SW480 (cell line): ENCODE data around the gene SLC25A52.
"Not testable (repeated sequence)": the region's sequence is repeated elsewhere in the genome, so short reads cannot be mapped to it uniquely, and the experiment has no call there.

Experiments
- DNase-seq: peaks from one replicate; pipeline ENCODE4 v3.0.0-alpha.2; 2016; ENCODE audit warnings: low spot score

SLC25A52 gene

GRCh38 chr18:31760695-31761094, at the start of gene SLC25A52:
Gene SLC25A52, minus strand, starts transcription at chr18:31760880. Its CDS starts 219 bp downstream, at chr18:31760661.
- DNase-seq = no peak

GRCh38 chr18:31809049-31809448, 48.4 kb upstream of the SLC25A52 start:
- not testable (repeated sequence) for DNase-seq

GRCh38 chr18:31801078-31801477, 40.4 kb upstream of the SLC25A52 start:
- DNase-seq = no peak

GRCh38 chr18:31799257-31799656, 38.6 kb upstream of the SLC25A52 start:
- not testable (repeated sequence) for DNase-seq

- DNase-seq = no peak
These were observed 37.7 kb upstream of the SLC25A52 start for GRCh38 chr18:31798399-31798798.

GRCh38 chr18:31795747-31796146, 35.1 kb upstream of the SLC25A52 start:
- no peak for DNase-seq

- DNase-seq = no peak
These were observed 32.9 kb upstream of the SLC25A52 start for GRCh38 chr18:31793531-31793930.

- DNase-seq = no peak
These were observed 31.9 kb upstream of the SLC25A52 start for GRCh38 chr18:31792580-31792911.

- no peak for DNase-seq
These were observed 31.3 kb upstream of the SLC25A52 start for GRCh38 chr18:31791817-31792579.

GRCh38 chr18:31789409-31789808, 28.7 kb upstream of the SLC25A52 start:
- DNase-seq = no peak

- DNase-seq = no peak
These were observed 22.4 kb upstream of the SLC25A52 start for GRCh38 chr18:31783059-31783458.

- no peak for DNase-seq
These were observed 17.8 kb upstream of the SLC25A52 start for GRCh38 chr18:31778391-31778950.

- DNase-seq = no peak
These were observed 15.4 kb upstream of the SLC25A52 start for GRCh38 chr18:31776093-31776492.

- DNase-seq = no peak
These were observed 14.3 kb upstream of the SLC25A52 start for GRCh38 chr18:31774962-31775361.

GRCh38 chr18:31774477-31774785, 13.8 kb upstream of the SLC25A52 start:
- DNase-seq = no peak

GRCh38 chr18:31773774-31774476, 13.2 kb upstream of the SLC25A52 start:
- no peak for DNase-seq

- no peak for DNase-seq
These were observed 12.0 kb upstream of the SLC25A52 start for GRCh38 chr18:31772699-31773098.

GRCh38 chr18:31750273-31750672, 10.4 kb downstream of the SLC25A52 start:
- DNase-seq = no peak

GRCh38 chr18:31746396-31746795, 14.3 kb downstream of the SLC25A52 start:
- no peak for DNase-seq

- DNase-seq = no peak
These were observed 16.2 kb downstream of the SLC25A52 start for GRCh38 chr18:31744321-31745067.

- not testable (repeated sequence) for DNase-seq
These were observed 17.1 kb downstream of the SLC25A52 start for GRCh38 chr18:31743600-31743999.

- no peak for DNase-seq
These were observed 19.5 kb downstream of the SLC25A52 start for GRCh38 chr18:31741097-31741735.
